ENCODE results near the gene SHC4. TPM values are rescaled to one million over a fixed set of nuclear protein-coding genes. Genes with fewer than 3 reads are reported as not detected.

The SHC4 gene
- total RNA-seq, 1 experiment from 2014 or later: not detected

GRCh38 chr15:48983300-48983699 lies 19.6 kb upstream of the SHC4 start:
- DNase-seq: no peak
- no peaks in the 10 kb centered on the region for H3K27me3 ChIP-seq (replicated peaks; ENCODE audit: control insufficient read depth, insufficient read depth, low read length)
- no peaks in the 10 kb centered on the region for H3K9me3 ChIP-seq
- H3K9me3 Mint-ChIP-seq (ENCODE audit: unreplicated experiment): no peaks in the 10 kb centered on the region
- H3K4me1 ChIP-seq: peaks cover 5% of the 10 kb centered on the region
- no peak for TF ChIP-seq CTCF (IDR thresholded peaks at IDR 0.05; ENCODE audit: insufficient read depth in 1 of 2, low read depth in 1 of 2, low read length in 1 of 2, severe bottlenecking in 1 of 2, unreplicated experiment in 1 of 2)
- H3K36me3 ChIP-seq (ENCODE audit: control insufficient read depth, insufficient read depth, low read length): no peaks in the 10 kb centered on the region
- BruUV-seq (replicated peaks): no TSS peak
- intact Hi-C loops (cut with micrococcal nuclease; ENCODE audit: unreplicated experiment): no loop called here
- H3K27me3 Mint-ChIP-seq (ENCODE audit: insufficient read depth, unreplicated experiment): no peaks in the 10 kb centered on the region
- no peak overlapping the region for H3K27ac Mint-ChIP-seq (ENCODE audit: unreplicated experiment)
- H3K36me3 Mint-ChIP-seq (ENCODE audit: insufficient read depth, unreplicated experiment): peaks cover 6% of the 10 kb centered on the region
- no peak overlapping the region for H3K4me3 Mint-ChIP-seq (ENCODE audit: unreplicated experiment)
- CTCF ChIA-PET: no interaction called here
- peaks cover 7% of the 10 kb centered on the region for H3K4me1 Mint-ChIP-seq (ENCODE audit: low read depth, unreplicated experiment)
- POLR2A ChIA-PET: no interaction called here
- no peak overlapping the region for H3K4me3 ChIP-seq (ENCODE audit: low read depth, low read length)

GRCh38 chr15:48981941-48982340 lies 18.2 kb upstream of the SHC4 start:
- Mint-ChIP-seq H3K36me3 (ENCODE audit: insufficient read depth, unreplicated experiment) (no peaks in the 10 kb centered on the region), H3K27ac (ENCODE audit: unreplicated experiment) (no peak overlapping the region), H3K4me1 (ENCODE audit: low read depth, unreplicated experiment) (peaks cover 10% of the 10 kb centered on the region), H3K27me3 (ENCODE audit: insufficient read depth, unreplicated experiment) (no peaks in the 10 kb centered on the region), H3K4me3 (ENCODE audit: unreplicated experiment) (no peak overlapping the region), H3K9me3 (ENCODE audit: unreplicated experiment) (no peaks in the 10 kb centered on the region)
- TF ChIP-seq CTCF (IDR thresholded peaks at IDR 0.05; ENCODE audit: insufficient read depth in 1 of 2, low read depth in 1 of 2, low read length in 1 of 2, severe bottlenecking in 1 of 2, unreplicated experiment in 1 of 2): no peak
- Histone ChIP-seq H3K4me1 (peaks cover 11% of the 10 kb centered on the region), H3K27me3 (replicated peaks; ENCODE audit: control insufficient read depth, insufficient read depth, low read length) (no peaks in the 10 kb centered on the region), H3K36me3 (ENCODE audit: control insufficient read depth, insufficient read depth, low read length) (no peaks in the 10 kb centered on the region), H3K4me3 (ENCODE audit: low read depth, low read length) (no peak overlapping the region), H3K9me3 (no peaks in the 10 kb centered on the region)
- no TSS peak for BruUV-seq (replicated peaks)
- ChIA-PET CTCF (no interaction called here), POLR2A (interaction anchor here (0.7 kb wide), 1 partner anchor 108 kb away, joined by 3 read pairs; no protein-coding TSS in a partner anchor)
- intact Hi-C loops (cut with micrococcal nuclease; ENCODE audit: unreplicated experiment): no loop called here
- DNase-seq: no peak

GRCh38 chr15:48978638-48979037 lies 14.9 kb upstream of the SHC4 start:
- DNase-seq: no peak
- no peak overlapping the region for H3K4me3 Mint-ChIP-seq (ENCODE audit: unreplicated experiment)
- Histone ChIP-seq H3K4me3 (ENCODE audit: low read depth, low read length) (no peak overlapping the region), H3K4me1 (peaks cover 11% of the 10 kb centered on the region), H3K36me3 (ENCODE audit: control insufficient read depth, insufficient read depth, low read length) (no peaks in the 10 kb centered on the region), H3K27me3 (replicated peaks; ENCODE audit: control insufficient read depth, insufficient read depth, low read length) (no peaks in the 10 kb centered on the region), H3K9me3 (no peaks in the 10 kb centered on the region)
- no peak overlapping the region for H3K27ac Mint-ChIP-seq (ENCODE audit: unreplicated experiment)
- CTCF ChIA-PET: no interaction called here
- POLR2A ChIA-PET: no interaction called here
- no TSS peak for BruUV-seq (replicated peaks)
- TF ChIP-seq CTCF (IDR thresholded peaks at IDR 0.05; ENCODE audit: insufficient read depth in 1 of 2, low read depth in 1 of 2, low read length in 1 of 2, severe bottlenecking in 1 of 2, unreplicated experiment in 1 of 2): no peak
- peaks cover 10% of the 10 kb centered on the region for H3K4me1 Mint-ChIP-seq (ENCODE audit: low read depth, unreplicated experiment)
- intact Hi-C loops (cut with micrococcal nuclease; ENCODE audit: unreplicated experiment): no loop called here
- no peaks in the 10 kb centered on the region for H3K27me3 Mint-ChIP-seq (ENCODE audit: insufficient read depth, unreplicated experiment)
- H3K9me3 Mint-ChIP-seq (ENCODE audit: unreplicated experiment): no peaks in the 10 kb centered on the region
- H3K36me3 Mint-ChIP-seq (ENCODE audit: insufficient read depth, unreplicated experiment): no peaks in the 10 kb centered on the region
